Ishikawa (cell line): Measurements from ENCODE around the gene PRSS12.

Experiments used
- CEBPB ChIP-seq: IDR thresholded peaks from 2 replicates; pipeline ENCODE4 v1.6.1; 2012
- CREB1 ChIP-seq: IDR thresholded peaks from 2 replicates; pipeline ENCODE4 v1.6.1; 2012; ENCODE audit warnings: low read depth
- EGR1 ChIP-seq: IDR thresholded peaks from 2 replicates; pipeline ENCODE4 v1.6.1; 2012
- EP300 ChIP-seq: IDR thresholded peaks from 2 replicates; pipeline ENCODE4 v1.6.1; 2012; ENCODE audit warnings: borderline replicate concordance
- FOXM1 ChIP-seq: IDR thresholded peaks from 2 replicates; pipeline ENCODE4 v1.6.1; 2012; ENCODE audit warnings: low read depth, borderline replicate concordance
- NFIC ChIP-seq: IDR thresholded peaks from 2 replicates; pipeline ENCODE4 v1.6.1; 2012
- RAD21 ChIP-seq: IDR thresholded peaks from 2 replicates; pipeline ENCODE4 v1.6.1; 2012; ENCODE audit warnings: low read depth
- TAF1 ChIP-seq: IDR thresholded peaks from 2 replicates; pipeline ENCODE4 v1.6.1; 2012; ENCODE audit warnings: low read depth, mild to moderate bottlenecking
- TCF12 ChIP-seq: IDR thresholded peaks from 2 replicates; pipeline ENCODE4 v1.6.1; 2012; ENCODE audit warnings: low read depth
- TEAD4 ChIP-seq: IDR thresholded peaks from 2 replicates; pipeline ENCODE4 v1.6.1; 2012
- YY1 ChIP-seq: IDR thresholded peaks from 2 replicates; pipeline ENCODE4 v1.6.1; 2012; ENCODE audit warnings: low read depth
- ZBTB7A ChIP-seq: IDR thresholded peaks from 2 replicates; pipeline ENCODE4 v1.6.1; 2012; ENCODE audit warnings: low read depth
- TF ChIP-seq, protein P1 (sequence below): IDR thresholded peaks from 2 replicates; pipeline ENCODE4 v1.6.1; 2012
- TF ChIP-seq, protein P2 (sequence below): IDR thresholded peaks from 2 replicates; pipeline ENCODE4 v1.6.1; 2012; ENCODE audit warnings: low read depth, mild to moderate bottlenecking
- TF ChIP-seq, protein P3 (sequence below): IDR thresholded peaks from 2 replicates; pipeline ENCODE4 v1.6.1; 2012

Gene PRSS12

DNA sequence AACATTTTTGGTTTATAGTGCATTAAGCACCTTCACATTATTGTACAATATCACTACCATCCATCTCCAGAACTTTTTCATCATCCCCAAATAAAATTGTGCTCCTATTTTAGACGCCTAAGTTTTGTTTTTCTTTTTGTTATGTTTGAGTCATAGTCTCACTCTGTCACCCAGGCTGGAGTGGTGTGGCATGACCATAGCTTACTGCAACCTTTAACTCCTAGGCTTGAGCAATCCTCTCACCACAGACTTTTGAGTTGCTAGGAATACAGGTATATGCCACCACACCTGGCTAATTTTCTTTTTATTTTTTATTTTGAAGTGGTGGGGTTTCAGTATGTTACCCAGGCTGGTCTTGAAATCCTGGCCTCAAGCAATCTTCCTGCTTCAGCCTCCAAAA is 33.9 kb downstream of the PRSS12 start:
- TF ChIP-seq CEBPB (no peak), TAF1 (no peak), CREB1 (no peak), TCF12 (no peak), FOXM1 (no peak), TEAD4 (no peak), EP300 (no peak), NFIC (no peak), YY1 (no peak), RAD21 (no peak), EGR1 (no peak), ZBTB7A (no peak)
- TF ChIP-seq, protein P1, sequence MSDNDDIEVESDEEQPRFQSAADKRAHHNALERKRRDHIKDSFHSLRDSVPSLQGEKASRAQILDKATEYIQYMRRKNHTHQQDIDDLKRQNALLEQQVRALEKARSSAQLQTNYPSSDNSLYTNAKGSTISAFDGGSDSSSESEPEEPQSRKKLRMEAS, result no peak
- TF ChIP-seq, protein P2, sequence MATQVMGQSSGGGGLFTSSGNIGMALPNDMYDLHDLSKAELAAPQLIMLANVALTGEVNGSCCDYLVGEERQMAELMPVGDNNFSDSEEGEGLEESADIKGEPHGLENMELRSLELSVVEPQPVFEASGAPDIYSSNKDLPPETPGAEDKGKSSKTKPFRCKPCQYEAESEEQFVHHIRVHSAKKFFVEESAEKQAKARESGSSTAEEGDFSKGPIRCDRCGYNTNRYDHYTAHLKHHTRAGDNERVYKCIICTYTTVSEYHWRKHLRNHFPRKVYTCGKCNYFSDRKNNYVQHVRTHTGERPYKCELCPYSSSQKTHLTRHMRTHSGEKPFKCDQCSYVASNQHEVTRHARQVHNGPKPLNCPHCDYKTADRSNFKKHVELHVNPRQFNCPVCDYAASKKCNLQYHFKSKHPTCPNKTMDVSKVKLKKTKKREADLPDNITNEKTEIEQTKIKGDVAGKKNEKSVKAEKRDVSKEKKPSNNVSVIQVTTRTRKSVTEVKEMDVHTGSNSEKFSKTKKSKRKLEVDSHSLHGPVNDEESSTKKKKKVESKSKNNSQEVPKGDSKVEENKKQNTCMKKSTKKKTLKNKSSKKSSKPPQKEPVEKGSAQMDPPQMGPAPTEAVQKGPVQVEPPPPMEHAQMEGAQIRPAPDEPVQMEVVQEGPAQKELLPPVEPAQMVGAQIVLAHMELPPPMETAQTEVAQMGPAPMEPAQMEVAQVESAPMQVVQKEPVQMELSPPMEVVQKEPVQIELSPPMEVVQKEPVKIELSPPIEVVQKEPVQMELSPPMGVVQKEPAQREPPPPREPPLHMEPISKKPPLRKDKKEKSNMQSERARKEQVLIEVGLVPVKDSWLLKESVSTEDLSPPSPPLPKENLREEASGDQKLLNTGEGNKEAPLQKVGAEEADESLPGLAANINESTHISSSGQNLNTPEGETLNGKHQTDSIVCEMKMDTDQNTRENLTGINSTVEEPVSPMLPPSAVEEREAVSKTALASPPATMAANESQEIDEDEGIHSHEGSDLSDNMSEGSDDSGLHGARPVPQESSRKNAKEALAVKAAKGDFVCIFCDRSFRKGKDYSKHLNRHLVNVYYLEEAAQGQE, result no peak
- TF ChIP-seq, protein P3, sequence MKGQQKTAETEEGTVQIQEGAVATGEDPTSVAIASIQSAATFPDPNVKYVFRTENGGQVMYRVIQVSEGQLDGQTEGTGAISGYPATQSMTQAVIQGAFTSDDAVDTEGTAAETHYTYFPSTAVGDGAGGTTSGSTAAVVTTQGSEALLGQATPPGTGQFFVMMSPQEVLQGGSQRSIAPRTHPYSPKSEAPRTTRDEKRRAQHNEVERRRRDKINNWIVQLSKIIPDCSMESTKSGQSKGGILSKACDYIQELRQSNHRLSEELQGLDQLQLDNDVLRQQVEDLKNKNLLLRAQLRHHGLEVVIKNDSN, result no peak

DNA sequence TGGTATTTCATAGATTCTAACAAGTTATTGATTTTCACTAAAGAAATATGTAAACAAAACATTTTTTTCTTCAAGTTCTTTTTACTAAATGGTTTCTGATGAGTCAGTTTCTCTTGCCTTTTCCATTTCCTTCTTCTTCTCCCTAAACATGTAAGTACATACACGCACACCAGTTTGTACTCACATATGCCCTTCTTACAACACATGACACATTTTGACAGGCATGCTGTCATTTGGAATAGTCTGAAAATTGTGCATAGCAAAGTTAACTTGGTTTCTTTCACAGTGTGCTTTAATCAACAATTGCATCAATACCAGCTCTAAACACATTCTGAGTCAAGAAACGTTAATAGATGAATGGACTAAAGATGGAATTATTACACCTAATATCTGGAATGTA is 35.1 kb downstream of the PRSS12 start:
- TF ChIP-seq CEBPB (no peak), TCF12 (no peak)
- TF ChIP-seq, protein P1, result no peak

DNA sequence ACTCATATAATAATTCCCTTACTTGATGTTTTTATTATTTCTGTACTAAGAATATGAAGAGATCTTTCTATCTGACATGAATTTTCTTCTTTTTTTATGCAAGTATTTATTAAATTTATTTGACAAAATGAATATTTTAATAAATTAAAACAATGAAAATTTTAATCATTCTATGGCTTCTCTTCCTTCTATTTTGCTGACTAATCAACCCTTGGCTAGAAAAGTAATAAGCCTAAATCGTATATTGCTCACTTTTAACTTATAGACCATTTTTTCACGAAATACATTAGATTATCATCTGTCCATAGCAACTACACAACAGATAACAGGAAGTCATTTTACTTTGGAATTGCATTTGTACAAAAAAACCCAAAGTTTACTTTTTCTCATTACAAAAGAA is 38.6 kb downstream of the PRSS12 start:
- TF ChIP-seq TCF12 (no peak), EGR1 (no peak), YY1 (no peak), TAF1 (no peak), ZBTB7A (no peak), EP300 (no peak), RAD21 (no peak), TEAD4 (no peak), NFIC (no peak), CEBPB (no peak), CREB1 (no peak), FOXM1 (no peak)
- TF ChIP-seq, protein P2, result no peak
- TF ChIP-seq, protein P1, result no peak
- TF ChIP-seq, protein P3, result no peak

DNA sequence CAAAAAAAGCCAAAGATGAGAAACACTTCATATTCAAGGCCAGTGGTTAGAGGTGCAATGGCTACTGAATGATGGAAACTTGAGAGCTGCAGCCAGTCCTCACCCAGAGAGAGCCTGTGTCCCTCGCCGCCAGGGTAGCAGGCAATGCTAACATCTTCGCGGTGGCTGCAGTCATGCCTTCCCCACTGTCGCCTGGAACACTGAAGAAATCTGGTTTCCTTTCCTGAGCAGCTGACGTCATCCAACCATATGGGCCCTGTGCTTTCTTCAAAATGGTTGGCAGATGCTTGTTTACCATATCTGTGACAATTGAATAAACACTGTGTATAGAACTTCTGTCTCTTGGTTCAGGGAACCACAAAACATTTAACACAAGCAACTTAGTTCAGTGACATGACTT is 39.7 kb downstream of the PRSS12 start:
- TF ChIP-seq EGR1, result no peak
- TF ChIP-seq, protein P2, result no peak
- TF ChIP-seq RAD21, result no peak

DNA sequence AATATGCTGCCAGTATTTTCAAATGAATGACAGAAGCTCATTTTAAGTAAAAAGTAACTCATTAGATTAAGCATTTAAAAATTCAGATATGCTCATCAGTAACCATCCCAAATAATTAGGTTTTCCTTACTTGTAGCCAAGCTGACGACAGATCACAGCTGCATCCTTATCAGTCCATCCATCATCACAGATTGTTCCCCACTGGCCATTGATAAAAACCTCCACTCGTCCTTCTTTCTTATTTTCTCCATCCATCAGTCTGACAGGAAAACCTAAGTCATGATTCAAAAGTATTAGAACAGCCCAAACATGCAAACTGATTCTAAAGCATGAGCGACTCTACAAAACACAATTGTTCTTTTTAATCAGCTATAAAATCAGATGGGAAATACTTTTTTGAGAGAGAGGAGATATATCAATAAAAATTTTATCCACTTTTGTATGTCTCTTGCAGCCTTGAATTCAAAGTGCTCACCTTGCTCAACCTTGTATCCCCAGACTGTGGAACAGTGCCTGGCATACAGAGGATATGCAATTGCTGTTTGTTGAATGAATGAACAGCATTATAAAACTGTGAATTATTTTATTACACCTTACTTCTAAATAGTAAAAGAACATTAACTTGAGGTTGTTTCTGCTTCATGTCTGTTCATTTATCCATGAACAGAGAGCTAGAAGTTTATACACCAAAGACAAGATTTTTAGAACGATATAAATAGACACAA is 44.3 kb downstream of the PRSS12 start:
- TF ChIP-seq RAD21 (no peak), EP300 (no peak), CEBPB (no peak), FOXM1 (no peak), EGR1 (no peak), ZBTB7A (no peak), YY1 (no peak), CREB1 (no peak)
- TF ChIP-seq, protein P3, result no peak
- TF ChIP-seq, protein P2, result no peak
- TF ChIP-seq, protein P1, result no peak
